Measurements from ENCODE around the gene PTGFRN. TPM values are rescaled to one million over a fixed set of nuclear protein-coding genes. Genes with fewer than 3 reads are reported as not detected.

PTGFRN gene
- total RNA-seq (2021) (38.2 to 39.6 TPM (median 38.7 TPM) in 3 replicates), Bru-seq, nascent RNA (percentile 77 among the genes with signal in this experiment)
- long read RNA-seq, experiment 1, full-length matches to known transcripts = 41 of 86 reads
- long read RNA-seq, experiment 1, partial matches to known transcripts = 23 of 86 reads
- long read RNA-seq, experiment 1, other reads (novel, unspliced or antisense) = 22 of 86 reads
- long read RNA-seq, experiment 2, full-length matches to known transcripts = 8 of 34 reads
- long read RNA-seq, experiment 2, partial matches to known transcripts = 25 of 34 reads
- long read RNA-seq, experiment 2, other reads (novel, unspliced or antisense) = 1 of 34 reads
- long read RNA-seq, experiment 3 = 0 reads

- ChIA-PET CTCF (interaction anchor here (1.3 to 2.8 kb wide), 3 partner anchors 10 to 85 kb away, joined by 3 to 9 read pairs (median 5); no protein-coding TSS in a partner anchor), POLR2A (interaction anchor here (1.8 kb wide), 1 partner anchor 150 kb away, joined by 6 read pairs; the partner anchor contains the start of gene TTF2)
- TF ChIP-seq USF2 (CRISPR knock-in tag; IDR thresholded peaks at IDR 0.05) (no peak), CREB1 (CRISPR knock-in tag; IDR thresholded peaks at IDR 0.05) (no peak), ZNF423 (CRISPR knock-in tag; IDR thresholded peaks at IDR 0.05) (0 out of 2 replicates have a peak, but pooled peaks have one; percentile 33), EMX1 (CRISPR knock-in tag; IDR thresholded peaks at IDR 0.05) (no peak), RORB (CRISPR knock-in tag; IDR thresholded peaks at IDR 0.05) (no peak), ZNF263 (CRISPR knock-in tag; IDR thresholded peaks at IDR 0.05; ENCODE audit: low read depth) (peak; percentile 73; the same call in 1 of the 2 replicates), FOXP4 (CRISPR knock-in tag; IDR thresholded peaks at IDR 0.05) (peak; percentile 69), ESRRA (CRISPR knock-in tag; IDR thresholded peaks at IDR 0.05; ENCODE audit: borderline replicate concordance) (no peak; the same call in 1 of the 2 replicates), USF1 (CRISPR knock-in tag; IDR thresholded peaks at IDR 0.05) (no peak), PRDM15 (CRISPR knock-in tag; IDR thresholded peaks at IDR 0.05) (0 out of 2 replicates have a peak, but pooled peaks have one; percentile 11), SP1 (CRISPR knock-in tag; conservative IDR thresholded peaks at IDR 0.05) (no peak; the same call in 1 of the 2 replicates), FOXJ3 (CRISPR knock-in tag; IDR thresholded peaks at IDR 0.05; ENCODE audit: borderline replicate concordance) (no peak), SMAD3 (CRISPR knock-in tag; IDR thresholded peaks at IDR 0.05; ENCODE audit: borderline replicate concordance) (no peak), TEAD4 (CRISPR knock-in tag; IDR thresholded peaks at IDR 0.05) (no peak)
- TF ChIP-seq, protein P1, sequence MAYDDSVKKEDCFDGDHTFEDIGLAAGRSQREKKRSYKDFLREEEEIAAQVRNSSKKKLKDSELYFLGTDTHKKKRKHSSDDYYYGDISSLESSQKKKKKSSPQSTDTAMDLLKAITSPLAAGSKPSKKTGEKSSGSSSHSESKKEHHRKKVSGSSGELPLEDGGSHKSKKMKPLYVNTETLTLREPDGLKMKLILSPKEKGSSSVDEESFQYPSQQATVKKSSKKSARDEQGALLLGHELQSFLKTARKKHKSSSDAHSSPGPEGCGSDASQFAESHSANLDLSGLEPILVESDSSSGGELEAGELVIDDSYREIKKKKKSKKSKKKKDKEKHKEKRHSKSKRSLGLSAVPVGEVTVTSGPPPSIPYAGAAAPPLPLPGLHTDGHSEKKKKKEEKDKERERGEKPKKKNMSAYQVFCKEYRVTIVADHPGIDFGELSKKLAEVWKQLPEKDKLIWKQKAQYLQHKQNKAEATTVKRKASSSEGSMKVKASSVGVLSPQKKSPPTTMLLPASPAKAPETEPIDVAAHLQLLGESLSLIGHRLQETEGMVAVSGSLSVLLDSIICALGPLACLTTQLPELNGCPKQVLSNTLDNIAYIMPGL (CRISPR knock-in tag; IDR thresholded peaks at IDR 0.05) = peak; percentile 70; the same call in 1 of the 2 replicates
- TF ChIP-seq, protein P2, sequence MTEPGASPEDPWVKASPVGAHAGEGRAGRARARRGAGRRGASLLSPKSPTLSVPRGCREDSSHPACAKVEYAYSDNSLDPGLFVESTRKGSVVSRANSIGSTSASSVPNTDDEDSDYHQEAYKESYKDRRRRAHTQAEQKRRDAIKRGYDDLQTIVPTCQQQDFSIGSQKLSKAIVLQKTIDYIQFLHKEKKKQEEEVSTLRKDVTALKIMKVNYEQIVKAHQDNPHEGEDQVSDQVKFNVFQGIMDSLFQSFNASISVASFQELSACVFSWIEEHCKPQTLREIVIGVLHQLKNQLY (CRISPR knock-in tag; IDR thresholded peaks at IDR 0.05) = no peak
- TF ChIP-seq, protein P3, sequence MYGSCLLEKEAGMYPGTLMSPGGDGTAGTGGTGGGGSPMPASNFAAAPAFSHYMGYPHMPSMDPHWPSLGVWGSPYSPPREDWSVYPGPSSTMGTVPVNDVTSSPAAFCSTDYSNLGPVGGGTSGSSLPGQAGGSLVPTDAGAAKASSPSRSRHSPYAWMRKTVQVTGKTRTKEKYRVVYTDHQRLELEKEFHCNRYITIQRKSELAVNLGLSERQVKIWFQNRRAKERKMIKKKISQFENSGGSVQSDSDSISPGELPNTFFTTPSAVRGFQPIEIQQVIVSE (CRISPR knock-in tag; IDR thresholded peaks at IDR 0.05; ENCODE audit: borderline replicate concordance) = no peak
- TF ChIP-seq, protein P4, sequence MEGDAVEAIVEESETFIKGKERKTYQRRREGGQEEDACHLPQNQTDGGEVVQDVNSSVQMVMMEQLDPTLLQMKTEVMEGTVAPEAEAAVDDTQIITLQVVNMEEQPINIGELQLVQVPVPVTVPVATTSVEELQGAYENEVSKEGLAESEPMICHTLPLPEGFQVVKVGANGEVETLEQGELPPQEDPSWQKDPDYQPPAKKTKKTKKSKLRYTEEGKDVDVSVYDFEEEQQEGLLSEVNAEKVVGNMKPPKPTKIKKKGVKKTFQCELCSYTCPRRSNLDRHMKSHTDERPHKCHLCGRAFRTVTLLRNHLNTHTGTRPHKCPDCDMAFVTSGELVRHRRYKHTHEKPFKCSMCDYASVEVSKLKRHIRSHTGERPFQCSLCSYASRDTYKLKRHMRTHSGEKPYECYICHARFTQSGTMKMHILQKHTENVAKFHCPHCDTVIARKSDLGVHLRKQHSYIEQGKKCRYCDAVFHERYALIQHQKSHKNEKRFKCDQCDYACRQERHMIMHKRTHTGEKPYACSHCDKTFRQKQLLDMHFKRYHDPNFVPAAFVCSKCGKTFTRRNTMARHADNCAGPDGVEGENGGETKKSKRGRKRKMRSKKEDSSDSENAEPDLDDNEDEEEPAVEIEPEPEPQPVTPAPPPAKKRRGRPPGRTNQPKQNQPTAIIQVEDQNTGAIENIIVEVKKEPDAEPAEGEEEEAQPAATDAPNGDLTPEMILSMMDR (IDR thresholded peaks at IDR 0.05) = no peak
- TF ChIP-seq, protein P5, sequence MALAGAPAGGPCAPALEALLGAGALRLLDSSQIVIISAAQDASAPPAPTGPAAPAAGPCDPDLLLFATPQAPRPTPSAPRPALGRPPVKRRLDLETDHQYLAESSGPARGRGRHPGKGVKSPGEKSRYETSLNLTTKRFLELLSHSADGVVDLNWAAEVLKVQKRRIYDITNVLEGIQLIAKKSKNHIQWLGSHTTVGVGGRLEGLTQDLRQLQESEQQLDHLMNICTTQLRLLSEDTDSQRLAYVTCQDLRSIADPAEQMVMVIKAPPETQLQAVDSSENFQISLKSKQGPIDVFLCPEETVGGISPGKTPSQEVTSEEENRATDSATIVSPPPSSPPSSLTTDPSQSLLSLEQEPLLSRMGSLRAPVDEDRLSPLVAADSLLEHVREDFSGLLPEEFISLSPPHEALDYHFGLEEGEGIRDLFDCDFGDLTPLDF (CRISPR knock-in tag; IDR thresholded peaks at IDR 0.05) = no peak
- TF ChIP-seq, protein P6, sequence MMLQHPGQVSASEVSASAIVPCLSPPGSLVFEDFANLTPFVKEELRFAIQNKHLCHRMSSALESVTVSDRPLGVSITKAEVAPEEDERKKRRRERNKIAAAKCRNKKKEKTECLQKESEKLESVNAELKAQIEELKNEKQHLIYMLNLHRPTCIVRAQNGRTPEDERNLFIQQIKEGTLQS (CRISPR knock-in tag; conservative IDR thresholded peaks at IDR 0.05) = no peak
Measured at GRCh38 chr1:116909512-116910378, at the start of gene PTGFRN. Gene PTGFRN, plus strand, starts transcription at chr1:116909916. Its CDS starts 288 bp downstream, at chr1:116910204.

More at GRCh38 chr1:116909512-116910378, at the start of gene PTGFRN:
- H3K27ac Mint-ChIP-seq = peak within 1 kb of the TSS; percentile 92
- DNase-seq (ENCODE audit: low spot score) = peak; percentile 89
- H3K4me1 Mint-ChIP-seq = peaks cover 26% of the 10 kb centered on the region
- no peaks in the 10 kb centered on the region for H3K36me3 Mint-ChIP-seq
- H3K27me3 Mint-ChIP-seq (ENCODE audit: low read depth) = no peaks in the 10 kb centered on the region
- H3K4me3 Mint-ChIP-seq = peak within 1 kb of the TSS; percentile 95
- ATAC-seq = peak; percentile 65
- H3K9me3 Mint-ChIP-seq = no peaks in the 10 kb centered on the region

Data from WTC11 (cell line).